GM19324 (cell line): ENCODE data around the gene SUSD4.

ENCODE experiments used
- ATAC-seq: cut with Tn5 transposase; IDR thresholded peaks from one replicate; pipeline ENCODE4 v1.9.1; 2021; ENCODE audit warnings: mild to moderate bottlenecking, moderate library complexity; ENCODE audit not compliant: unreplicated experiment, low FRiP score

SUSD4 gene

DNA sequence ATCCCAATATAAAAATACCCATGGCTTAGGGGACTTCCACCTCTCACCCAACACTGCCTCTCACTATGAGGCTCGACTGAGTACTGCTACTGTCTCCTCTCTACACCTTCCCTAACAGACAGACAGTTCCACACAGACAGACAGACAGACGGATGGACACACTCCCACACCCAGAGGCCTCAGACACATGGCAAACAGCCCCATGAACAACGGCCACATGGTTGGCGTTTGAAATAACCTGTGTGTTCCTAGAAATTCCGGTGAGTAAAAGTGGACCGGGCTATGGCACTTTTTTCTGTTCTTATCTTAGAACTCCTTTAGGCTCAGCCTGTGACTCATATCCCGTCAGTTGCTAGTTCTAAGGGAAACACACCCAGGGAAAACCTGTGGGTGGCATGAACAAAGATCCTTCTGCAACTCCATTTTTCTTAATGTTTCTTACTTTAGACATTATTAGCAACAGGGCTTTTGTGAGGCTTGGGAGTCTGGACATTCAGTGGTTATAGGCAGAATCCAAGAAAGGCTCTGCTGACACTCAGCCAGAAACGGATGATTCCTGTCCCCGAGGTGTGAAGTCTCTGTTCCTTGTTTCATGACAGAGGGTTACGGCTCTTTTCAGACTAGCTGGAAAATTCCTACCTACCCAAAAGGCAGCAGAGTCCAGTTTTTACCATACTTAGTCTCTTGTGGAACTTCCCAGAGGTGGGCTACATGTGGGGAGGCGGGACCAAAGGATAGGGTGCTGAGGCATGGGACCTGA is 130.4 kb downstream of the SUSD4 start:
- no peak for ATAC-seq

DNA sequence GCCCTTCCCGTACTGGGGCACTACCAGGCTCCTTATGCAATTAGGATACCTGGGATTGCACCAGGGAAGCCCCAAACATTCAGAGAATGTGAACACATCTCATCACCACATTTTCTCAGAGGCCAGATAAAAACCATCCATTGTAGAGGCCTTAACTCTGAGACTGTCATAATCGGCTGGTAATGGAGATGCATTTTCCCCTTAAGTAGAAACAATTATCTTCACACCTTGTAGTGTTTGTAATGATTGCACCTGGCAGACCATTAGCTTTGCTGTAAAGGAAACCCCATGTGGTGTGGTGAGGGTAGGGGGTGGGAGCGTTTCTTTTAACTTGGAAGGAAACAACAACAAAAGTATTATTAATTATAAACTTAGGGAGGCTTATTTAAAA is 131.0 kb downstream of the SUSD4 start:
- ATAC-seq, result no peak

DNA sequence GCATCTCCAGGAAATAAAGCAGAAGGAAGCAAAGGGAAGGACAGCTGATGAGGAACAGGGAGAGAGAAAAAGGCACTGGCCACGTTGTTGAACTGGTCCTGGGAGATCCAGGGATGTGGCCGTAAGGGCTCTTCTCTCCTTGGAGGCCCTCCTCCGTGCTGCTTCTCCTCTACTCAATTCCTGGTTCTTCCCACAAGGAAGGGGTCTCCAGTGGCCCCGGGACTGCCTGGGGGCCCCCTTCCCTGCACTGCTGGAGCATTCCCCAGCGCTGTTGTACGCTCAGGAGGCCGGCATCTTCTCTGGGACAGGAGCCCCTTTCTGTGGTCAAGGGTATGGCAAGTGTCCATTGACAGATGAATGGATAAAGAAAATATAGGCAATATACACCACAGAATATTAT is 132.4 kb downstream of the SUSD4 start:
- ATAC-seq, result no peak

GRCh38 chr1:223231011-223231572 is 132.9 kb downstream of the SUSD4 start:
- no peak for ATAC-seq

DNA sequence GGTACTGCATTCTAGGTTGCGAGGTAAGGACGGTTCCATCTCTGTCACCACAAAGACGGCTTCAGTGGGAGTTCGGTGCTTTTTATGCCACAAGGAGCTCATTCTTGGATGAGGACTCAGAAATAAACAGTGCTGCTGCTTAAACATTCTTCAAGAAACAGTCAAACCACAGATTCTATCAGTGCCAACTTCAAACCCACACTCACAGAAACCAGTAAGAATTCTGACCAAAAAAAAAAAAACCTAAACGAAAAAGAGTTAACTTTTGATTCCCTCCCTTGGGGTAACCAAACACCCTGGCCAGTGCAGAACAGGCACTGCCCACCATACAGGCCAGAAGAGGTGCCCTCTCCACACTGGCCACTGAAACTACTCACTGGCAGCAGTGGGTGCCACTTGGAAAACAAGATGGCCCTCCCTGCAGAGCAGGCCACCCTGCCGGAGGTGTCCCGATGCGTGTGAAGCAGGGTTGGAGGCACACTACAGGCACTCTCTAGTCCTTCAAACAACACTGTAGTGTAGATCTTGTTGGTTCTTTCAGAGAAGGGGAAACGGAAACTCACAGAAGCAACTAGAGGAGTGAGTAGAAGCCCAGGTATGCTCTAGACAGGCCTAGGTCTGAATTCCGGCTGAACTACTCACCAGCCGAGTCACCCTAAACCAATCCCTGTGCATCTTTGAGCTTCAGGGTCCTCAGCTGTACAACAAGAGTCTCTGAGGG is 133.7 kb downstream of the SUSD4 start:
- ATAC-seq, result no peak

- ATAC-seq, result no peak
Observed at GRCh38 chr1:223229756-223230155, 134.2 kb downstream of the SUSD4 start.

- ATAC-seq, result no peak
Observed at GRCh38 chr1:223228931-223229528, 134.9 kb downstream of the SUSD4 start.

DNA sequence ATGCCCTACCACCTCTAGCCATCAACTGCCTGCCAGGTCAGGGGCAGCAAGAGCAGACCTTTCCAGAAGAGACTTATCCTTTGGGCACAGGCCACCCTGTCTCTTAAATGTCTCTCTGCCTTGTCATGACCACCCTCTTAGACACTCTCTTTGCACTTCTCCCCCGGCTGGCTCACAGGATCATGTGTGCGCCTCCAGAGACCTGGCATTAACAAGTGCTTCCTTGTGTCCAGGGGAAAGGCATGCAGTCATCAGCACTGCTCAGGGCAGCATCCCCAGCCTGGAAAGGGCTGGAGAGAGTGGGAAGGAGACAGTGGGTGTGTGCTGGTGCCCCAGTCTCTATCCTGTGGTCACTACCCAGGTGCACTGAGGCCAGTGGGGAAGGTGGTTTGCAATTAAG is 135.8 kb downstream of the SUSD4 start:
- ATAC-seq, result no peak

GRCh38 chr1:223227486-223228196 is 136.3 kb downstream of the SUSD4 start:
- no peak for ATAC-seq

DNA sequence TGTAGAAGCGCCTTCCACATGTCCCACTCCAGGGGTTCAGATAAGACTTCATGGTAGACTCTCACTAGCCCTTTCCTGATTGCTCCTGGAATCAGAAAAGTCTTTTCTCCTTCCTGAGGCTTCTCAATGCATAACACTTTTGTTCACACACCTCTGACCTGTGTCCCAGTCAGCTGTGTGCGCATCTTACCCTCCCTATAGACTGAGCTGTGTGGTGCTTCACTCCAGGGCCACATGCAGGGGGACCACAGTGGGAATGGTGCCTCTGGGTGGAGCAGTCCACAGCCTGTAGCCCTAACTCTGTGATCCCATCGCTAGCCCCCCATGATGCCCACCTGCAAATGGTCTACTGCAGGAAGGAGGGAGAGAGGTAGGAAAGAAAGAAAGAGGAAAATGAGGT is 136.9 kb downstream of the SUSD4 start:
- no peak for ATAC-seq

DNA sequence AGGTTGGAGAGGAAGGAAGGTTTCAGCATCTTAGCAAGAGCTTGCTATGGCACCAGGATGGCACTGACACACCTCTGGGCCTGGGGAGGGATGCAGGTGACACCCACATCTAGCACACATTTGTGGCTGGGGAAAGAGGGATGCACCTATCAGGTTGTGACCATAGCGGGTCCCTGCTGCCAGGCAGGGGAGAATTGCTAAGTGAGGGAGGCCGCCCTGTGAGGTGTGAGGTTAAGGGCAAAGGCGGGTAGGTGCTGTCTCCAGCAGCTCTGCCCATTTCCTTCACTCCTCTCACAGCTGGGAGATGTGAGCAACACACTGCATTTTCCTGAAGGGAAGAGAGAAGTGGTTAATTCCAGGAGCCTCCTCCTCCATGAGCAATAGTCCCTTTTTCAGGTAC is 137.7 kb downstream of the SUSD4 start:
- no peak for ATAC-seq

DNA sequence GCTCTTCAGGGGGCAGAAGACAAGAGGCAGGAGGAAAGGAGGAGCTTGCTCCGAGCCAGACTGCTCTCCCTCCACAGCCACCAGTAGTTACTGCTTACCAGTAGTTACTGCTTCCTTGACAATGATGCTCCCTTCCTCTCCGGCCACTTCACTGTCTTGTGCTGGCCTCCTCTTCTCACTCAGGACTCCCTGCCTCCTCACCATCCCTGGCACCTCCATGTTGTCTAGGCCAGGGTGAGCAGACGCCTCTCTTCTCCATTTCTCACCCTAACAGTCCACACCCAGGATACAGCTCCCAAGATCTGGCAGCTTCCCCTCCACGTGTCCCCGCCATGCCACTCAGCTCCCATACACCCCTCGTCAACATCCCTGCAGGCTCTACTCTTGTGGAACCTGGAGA is 138.5 kb downstream of the SUSD4 start:
- ATAC-seq, result no peak

- ATAC-seq, result no peak
Observed at GRCh38 chr1:223225061-223225460, 138.9 kb downstream of the SUSD4 start.

- no peak for ATAC-seq
Observed at GRCh38 chr1:223224465-223224864, 139.5 kb downstream of the SUSD4 start.

DNA sequence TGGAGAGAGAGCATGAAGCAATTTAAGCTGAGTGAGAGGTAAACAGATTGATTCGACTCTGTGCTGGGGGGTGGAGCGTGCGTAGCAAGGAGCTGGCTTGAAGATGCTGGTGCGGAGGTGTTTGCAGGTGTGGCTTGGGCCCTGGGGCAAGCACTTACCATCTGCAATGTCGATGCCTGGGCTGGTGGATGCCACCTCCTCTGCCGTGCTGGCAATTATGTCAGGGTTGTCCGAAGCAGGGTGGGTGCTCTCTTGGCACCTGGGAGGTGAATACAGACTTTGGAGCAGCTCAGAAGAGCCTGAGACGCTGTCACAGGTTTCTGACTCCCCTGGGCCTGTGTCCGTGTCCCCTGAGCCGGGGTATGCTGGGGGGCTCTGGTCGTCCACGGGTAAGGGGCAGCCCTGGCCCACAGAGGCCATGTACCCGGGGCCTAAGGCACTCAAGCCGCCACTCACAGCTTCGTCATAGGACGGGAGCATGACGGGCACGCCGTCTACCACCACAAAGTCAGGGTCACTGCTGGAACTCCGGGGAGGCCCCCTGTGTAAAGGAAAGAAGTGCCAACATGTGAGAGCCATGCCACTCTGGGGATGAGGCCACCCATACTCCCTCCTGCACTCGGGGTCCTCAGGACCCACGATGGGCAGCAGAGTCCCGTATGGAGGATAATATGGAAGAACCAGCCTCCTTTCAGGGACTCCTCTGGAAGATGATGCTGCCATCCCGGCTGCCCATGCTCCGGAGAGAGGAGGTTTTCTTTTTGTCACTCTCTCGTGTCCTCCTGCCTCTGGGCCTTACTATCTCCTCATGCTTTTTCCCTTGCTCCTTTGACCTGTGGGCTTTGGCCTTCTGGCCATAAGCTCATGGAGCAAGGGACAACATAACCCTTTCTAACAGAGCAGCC is 140.6 kb downstream of the SUSD4 start:
- ATAC-seq, result no peak

GRCh38 chr1:223222377-223222776 is 141.6 kb downstream of the SUSD4 start:
- no peak for ATAC-seq

DNA sequence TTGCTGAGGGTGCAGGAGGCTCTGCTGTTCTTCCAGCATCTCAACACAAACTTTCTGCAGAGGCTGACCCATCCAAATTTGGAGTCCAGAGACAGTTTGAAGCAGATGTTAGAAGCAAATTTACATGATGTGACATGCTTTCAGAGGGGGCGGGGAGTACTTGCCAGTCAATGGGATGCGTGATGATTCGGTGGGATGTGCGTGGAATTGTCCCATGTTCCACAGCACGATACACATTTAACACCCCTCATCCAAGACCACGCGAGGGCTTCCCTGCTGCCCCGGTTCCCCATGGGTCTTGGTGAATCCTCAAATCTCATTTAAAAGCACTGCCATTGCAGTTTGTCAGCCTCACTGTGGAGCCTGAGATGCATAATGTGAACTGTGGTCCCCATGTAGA is 142.3 kb downstream of the SUSD4 start:
- no peak for ATAC-seq

GRCh38 chr1:223219846-223220610 is 143.9 kb downstream of the SUSD4 start:
- no peak for ATAC-seq

DNA sequence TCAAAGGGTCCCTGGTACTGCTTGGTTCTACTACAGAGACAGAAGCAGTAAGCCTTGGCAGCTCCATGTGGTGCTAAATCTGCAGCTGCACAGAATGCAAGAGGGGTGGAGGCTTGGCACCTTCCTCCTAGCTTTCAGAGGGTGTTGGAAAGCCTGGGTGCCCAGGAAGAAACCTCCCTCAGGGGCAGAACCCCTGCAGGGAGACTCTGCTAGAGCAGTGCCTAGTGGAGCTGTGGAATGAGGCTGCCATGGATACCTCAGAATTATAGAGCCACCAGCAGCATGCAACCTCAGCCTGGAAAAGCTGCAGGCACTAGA is 144.7 kb downstream of the SUSD4 start:
- no peak for ATAC-seq
